ENCODE measurements around the gene ZFP36.

DNA sequence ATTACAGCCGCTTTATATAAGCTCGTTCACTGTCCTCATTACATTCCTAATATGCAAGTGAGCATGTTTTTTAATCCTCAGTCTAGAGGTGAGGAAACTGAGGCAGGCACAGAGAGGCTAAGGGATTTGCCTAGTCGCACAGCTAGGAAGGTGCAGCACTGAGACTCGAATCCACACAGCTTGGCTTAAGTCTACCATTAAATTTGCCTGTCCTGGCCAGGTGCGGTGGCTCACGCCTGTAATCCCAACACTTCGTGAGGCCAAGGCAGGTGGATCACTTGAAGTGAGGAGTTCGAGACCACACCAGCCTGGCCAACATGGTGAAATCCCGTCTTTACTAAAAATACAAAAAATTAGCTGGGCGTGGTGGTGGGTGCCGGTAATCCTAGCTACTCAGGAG is 21.1 kb downstream of the ZFP36 start:
- TF ChIP-seq, protein P1, sequence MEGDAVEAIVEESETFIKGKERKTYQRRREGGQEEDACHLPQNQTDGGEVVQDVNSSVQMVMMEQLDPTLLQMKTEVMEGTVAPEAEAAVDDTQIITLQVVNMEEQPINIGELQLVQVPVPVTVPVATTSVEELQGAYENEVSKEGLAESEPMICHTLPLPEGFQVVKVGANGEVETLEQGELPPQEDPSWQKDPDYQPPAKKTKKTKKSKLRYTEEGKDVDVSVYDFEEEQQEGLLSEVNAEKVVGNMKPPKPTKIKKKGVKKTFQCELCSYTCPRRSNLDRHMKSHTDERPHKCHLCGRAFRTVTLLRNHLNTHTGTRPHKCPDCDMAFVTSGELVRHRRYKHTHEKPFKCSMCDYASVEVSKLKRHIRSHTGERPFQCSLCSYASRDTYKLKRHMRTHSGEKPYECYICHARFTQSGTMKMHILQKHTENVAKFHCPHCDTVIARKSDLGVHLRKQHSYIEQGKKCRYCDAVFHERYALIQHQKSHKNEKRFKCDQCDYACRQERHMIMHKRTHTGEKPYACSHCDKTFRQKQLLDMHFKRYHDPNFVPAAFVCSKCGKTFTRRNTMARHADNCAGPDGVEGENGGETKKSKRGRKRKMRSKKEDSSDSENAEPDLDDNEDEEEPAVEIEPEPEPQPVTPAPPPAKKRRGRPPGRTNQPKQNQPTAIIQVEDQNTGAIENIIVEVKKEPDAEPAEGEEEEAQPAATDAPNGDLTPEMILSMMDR (IDR thresholded peaks at IDR 0.05), result no peak
- no peak for TF ChIP-seq POLR2A (IDR thresholded peaks at IDR 0.05)
